GM12878 (cell line): ENCODE measurements around the gene CAMTA1. TPM values are rescaled to one million over a fixed set of nuclear protein-coding genes. Genes with fewer than 3 reads are reported as not detected.

ENCODE experiments used
- CHD2 ChIP-seq: IDR thresholded peaks from 2 replicates; pipeline ENCODE4 v1.6.1; 2011; ENCODE audit warnings: low read depth, low read length, improper control_type of control experiment, borderline replicate concordance
- CHD4 ChIP-seq: fragments of 200-600 bp; sonication (generic); IDR thresholded peaks from 2 replicates; pipeline ENCODE4 v1.6.1; 2016; ENCODE audit warnings: mild to moderate bottlenecking
- DPF2 ChIP-seq: fragments of 450-650 bp; IDR thresholded peaks from 2 replicates; pipeline ENCODE4 v1.6.1; 2017; ENCODE audit warnings: mild to moderate bottlenecking
- EP300 ChIP-seq, 2 experiments: fragments of 150-350 bp in 1 of 2; IDR thresholded peaks; 2 replicates each; pipeline ENCODE4 v1.6.1; 2011 to 2012; ENCODE audit warnings: low read depth in 2 of 2, low read length in 2 of 2, borderline replicate concordance in 1 of 2, improper control_type of control experiment in 1 of 2, inconsistent platforms in 1 of 2; ENCODE audit not compliant: control insufficient read depth in 1 of 2
- PRDM15 ChIP-seq: fragments of 450-650 bp; formaldehyde crosslinking; IDR thresholded peaks from 2 replicates; pipeline ENCODE4 v1.4.0; 2020; ENCODE audit warnings: mild to moderate bottlenecking, moderate library complexity
- RCOR1 ChIP-seq: conservative IDR thresholded peaks from 2 replicates; pipeline ENCODE4 v1.6.1; 2012; ENCODE audit warnings: low read depth, low read length, improper control_type of control experiment
- SIN3A ChIP-seq: IDR thresholded peaks from 2 replicates; pipeline ENCODE4 v1.6.1; 2012; ENCODE audit warnings: low read depth, low read length, improper control_type of control experiment
- SMC3 ChIP-seq: IDR thresholded peaks from 2 replicates; pipeline ENCODE4 v1.6.1; 2011; ENCODE audit warnings: low read length, improper control_type of control experiment, borderline replicate concordance
- TCF3 ChIP-seq: IDR thresholded peaks from 2 replicates; pipeline ENCODE4 v1.6.1; 2012; ENCODE audit warnings: low read depth, mild to moderate bottlenecking, low read length, borderline replicate concordance; ENCODE audit not compliant: insufficient read depth
- ZBTB40 ChIP-seq: fragments of 450-650 bp; IDR thresholded peaks from 2 replicates; pipeline ENCODE4 v1.6.1; 2016; ENCODE audit warnings: mild to moderate bottlenecking, moderate library complexity, borderline replicate concordance
- polyA plus RNA-seq, 11 experiments: library from polyadenylated mRNA; depleted of rRNA in 4 of 11; unstranded in 6 of 11; stranded (reverse) in 5 of 11; fragments of >200 nt; fragmentation: Nextera tagmentation in 4 of 11; fragmentation: Illumina TruSeq in 1 of 11; extraction: Ambion mirVana in 4 of 11; extraction: Trizol in 1 of 11; gene quantifications; 1 replicate in 1 of 11; 2 replicates in 10 of 11; pipeline versions ENCODE4 v1.2.1 to v1.2.3, GENCODE V29; 2011 to 2016; ENCODE audit warnings: inconsistent platforms in 2 of 11, missing spikeins in 2 of 11, low read depth in 1 of 11
- total RNA-seq, 4 experiments: library from RNA; depleted of rRNA in 3 of 4; stranded (reverse); fragments of >200 nt in 3 of 4; fragmentation: Illumina TruSeq in 1 of 4; extraction: Trizol in 1 of 4; gene quantifications; 2 replicates each; pipeline versions ENCODE4 v1.2.1 to v1.2.3, GENCODE V29; 2013 to 2021

The CAMTA1 gene
- total and polyA plus RNA-seq, 10 of the 15 experiments (the other 5 are each of a cell fraction or from before 2014, with no cell fraction given): 37.7 to 148 (median 76.4) TPM

DNA sequence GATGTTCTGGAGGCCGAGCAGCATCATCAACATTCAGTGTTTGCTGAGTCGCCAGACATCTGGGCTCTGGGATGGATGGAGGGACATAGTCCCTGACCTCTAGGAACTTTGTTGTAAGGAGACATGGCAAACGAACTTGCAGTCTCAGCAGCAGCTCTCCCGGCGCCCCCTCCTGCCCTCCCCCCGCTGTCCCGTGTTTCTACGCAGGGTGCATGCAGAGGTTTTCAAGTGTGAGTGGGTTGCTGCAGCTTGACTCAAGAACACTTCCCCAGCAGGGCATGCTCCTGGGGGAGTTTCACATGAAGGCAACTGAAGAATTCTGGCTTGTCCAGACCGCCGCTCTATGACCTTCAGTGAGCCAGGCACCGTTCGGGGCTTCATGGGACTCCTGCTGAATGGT lies 121.9 kb downstream of the CAMTA1 start (continued):
- no peak for TF ChIP-seq PRDM15
- no peak for TF ChIP-seq ZBTB40
- TF ChIP-seq SMC3: no peak
- no peak for TF ChIP-seq TCF3
- no peak for TF ChIP-seq CHD2
- TF ChIP-seq RCOR1: no peak
- TF ChIP-seq SIN3A: no peak
- no peak for TF ChIP-seq CHD4
- no peak for TF ChIP-seq EP300 (IDR thresholded peaks at IDR 0.05; ENCODE audit: borderline replicate concordance in 1 of 2, control insufficient read depth in 1 of 2, low read depth in 2 of 2, low read length in 2 of 2)
- TF ChIP-seq DPF2: no peak
